HCEC 1CT (cell line): ENCODE measurements around the gene SAMD9.
"Not testable (repeated sequence)": the region's sequence is repeated elsewhere in the genome, so short reads cannot be mapped to it uniquely, and the experiment has no call there.

ENCODE experiments used
- DNase-seq: peaks from one replicate; pipeline ENCODE4 v3.0.0-alpha.2; 2017

SAMD9 gene

GRCh38 chr7:93119191-93119905 is 1.6 kb upstream of the SAMD9 start:
- DNase-seq, result no peak

DNA sequence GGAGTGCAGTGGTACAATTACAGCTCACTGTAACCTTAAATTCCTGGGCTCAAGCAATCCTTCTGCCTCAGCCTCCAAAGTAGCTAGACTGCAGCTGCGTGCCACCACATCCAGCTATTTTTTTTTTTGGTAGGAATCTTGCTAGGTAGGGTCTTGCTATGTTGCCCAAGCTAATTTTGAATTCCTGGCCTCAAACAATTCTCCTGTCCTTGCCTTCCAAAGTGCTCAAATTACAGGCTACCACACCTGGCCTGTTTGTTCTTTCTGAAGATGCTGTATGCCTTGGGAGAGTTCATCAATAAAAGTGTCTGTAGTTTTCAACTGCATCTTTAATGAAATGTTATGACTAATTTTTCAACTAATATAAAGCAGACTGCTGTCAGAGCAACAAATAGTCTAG is 452 bp downstream of the SAMD9 start:
- DNase-seq, result no peak

DNA sequence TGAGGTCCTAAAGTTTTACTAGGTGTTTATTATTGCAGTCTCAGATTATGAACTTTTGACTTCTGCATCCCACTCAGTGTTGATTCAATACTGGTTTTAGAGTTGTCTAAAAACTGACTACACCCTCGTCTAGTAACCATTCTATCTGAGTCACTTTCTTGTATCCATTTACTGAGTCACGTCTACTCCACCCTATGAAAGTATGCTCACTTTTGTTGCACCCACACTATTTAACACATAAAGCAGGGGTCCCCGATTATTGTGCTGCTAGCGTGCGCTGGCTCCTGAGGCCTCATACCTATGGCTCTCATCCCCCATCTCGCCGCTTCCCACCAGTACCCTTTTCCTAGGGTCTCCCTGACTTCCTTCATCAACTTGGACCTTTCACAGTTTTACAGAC is 2.0 kb downstream of the SAMD9 start:
- peak; percentile 86 for DNase-seq

DNA sequence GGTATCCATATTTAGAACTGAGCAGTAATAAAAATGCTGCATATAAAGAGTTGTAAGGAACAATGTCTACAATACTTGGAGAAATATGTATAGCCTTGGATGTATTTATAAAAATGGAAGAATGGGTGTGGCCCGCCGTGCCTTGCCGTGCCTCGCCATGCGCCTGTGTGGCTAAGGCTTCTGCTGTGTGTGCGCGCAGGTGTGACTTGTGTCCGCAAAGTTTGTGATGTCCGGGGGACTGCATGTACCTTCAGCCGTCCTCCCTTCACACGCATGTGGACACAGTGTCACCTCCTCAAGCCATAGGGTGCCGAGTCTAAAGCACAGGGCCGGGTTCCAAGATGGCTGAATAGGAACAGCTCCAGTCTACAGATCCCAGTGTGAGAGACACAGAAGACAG is 9.8 kb downstream of the SAMD9 start:
- DNase-seq, result no peak

DNA sequence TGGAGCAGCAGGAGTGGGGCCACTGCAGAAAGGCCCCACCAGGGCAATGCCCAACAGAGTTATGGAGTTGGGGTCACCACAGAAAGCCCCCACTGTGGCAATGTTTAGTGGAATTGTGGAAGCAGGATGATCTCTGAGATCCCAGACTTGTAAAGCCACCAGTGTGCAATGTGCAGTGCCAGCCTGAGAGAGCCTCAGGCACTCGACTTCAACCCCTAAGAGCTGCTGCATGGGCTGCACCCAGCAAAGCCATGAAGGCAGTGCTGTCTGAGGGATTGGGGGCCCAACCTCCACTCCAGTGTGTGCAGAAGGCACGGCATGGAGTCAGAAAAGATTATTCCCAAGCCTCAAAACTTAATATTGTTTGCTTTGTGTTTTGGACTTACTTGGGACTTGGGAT is 20.4 kb downstream of the SAMD9 start:
- no peak for DNase-seq

DNA sequence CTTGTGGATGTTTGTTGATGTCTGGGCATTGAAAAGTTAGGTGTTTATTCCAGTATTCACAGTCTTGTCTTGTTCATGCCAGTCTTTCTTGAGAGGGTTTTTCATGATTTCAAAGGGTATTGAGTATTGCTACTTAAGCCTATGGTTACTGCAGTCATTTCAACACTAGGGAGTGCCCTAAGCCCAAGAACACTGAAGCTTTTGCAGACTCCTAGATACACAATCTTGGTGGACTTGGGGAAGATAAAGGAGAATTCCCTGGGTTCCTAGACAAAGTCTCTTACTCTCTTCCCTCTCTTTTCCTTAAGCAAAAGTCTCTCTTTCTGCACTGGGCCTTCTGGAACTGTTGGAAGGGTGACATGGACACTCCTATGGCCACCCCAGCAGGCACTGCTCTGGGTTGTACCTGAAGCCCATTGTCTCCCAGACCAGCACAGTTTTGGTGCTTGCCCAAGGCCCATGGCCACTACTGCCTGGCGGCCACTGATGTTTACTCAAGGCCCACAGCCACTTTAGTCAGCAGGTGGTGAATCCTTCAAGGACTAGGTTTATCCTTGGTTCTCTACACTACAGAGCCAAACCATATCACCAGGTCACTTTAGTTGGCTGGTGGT is 24.9 kb downstream of the SAMD9 start:
- peak; percentile 42 for DNase-seq

DNA sequence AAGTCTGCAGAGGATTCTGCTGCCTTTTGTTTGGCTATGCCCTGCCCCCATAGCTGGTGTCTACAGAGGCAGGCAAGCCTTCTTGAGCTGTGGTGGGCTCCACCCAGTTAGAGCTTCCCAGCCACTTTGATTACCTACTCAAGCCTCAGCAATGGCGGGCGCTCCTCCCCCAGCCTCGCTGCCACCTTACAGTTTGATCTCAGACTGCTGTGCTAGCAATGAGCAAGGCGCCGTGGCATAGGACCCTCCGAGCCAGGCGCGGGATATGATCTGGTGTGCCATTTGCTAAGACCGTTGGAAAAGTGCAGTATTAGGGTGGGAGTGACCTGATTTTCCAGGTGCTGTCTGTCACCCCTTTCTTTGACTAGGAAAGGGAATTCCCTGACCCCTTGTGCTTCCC is 44.4 kb downstream of the SAMD9 start:
- DNase-seq, result not testable (repeated sequence)

DNA sequence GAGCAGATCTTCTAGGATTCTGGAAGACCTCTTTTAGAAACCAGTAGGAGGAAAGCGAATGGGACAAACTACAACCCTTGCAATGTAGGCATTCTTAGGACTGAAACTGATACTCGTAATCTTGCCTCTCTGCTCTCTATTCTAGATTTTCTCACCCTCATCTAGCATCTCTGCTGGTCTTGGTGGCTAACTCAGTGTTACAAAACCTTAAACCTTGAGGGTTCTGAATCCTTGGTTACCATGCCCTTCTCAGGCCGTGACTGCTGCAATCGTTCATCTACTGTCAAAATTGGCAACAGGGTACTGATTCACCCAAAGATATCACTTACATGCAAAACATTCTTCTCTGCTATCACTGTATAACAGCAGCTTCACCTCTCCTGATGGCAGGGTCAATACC is 55.2 kb downstream of the SAMD9 start:
- no peak for DNase-seq

DNA sequence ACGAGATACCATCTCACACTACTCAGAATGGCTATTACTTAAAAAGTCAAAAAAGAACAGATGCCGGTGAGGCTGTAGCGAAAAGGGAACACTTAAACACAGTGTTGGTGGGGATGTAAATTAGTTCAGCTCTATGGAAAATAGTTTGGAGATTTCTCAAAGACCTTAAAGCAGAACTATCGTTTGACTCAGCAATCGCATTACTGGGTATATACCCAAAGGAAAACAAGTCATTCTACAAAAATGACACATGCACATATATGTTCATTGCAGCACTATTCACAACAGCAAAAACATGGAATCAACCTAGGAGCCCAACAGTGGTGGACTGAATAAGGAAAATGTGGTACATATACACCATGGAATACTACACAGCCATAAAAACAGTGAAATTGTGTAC is 56.9 kb downstream of the SAMD9 start:
- DNase-seq, result no peak

DNA sequence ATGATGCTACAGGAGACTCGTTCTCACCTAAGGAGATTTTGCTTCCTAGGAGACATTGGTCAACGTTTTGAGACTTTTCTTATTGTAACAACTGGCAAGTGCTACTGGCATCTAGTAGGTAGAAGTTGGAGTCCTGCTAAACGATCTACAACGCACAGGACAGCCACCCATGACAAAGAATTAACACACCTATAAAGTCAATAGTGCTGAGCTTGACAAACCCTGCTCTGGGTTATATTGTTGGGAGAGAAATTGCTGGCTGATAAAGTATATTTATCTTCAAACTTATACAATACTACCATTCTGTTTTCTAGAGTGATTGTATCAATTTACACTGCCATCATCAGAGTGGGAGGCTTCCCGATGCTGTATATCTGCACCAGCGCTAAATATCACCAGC is 57.8 kb downstream of the SAMD9 start:
- no peak for DNase-seq

- not testable (repeated sequence) for DNase-seq
Observed at GRCh38 chr7:93056621-93057020, 61.2 kb downstream of the SAMD9 start.

GRCh38 chr7:93055543-93056107 is 62.2 kb downstream of the SAMD9 start:
- DNase-seq, result peak; percentile 49

GRCh38 chr7:93054975-93055374 is 62.8 kb downstream of the SAMD9 start:
- no peak for DNase-seq

- DNase-seq, result no peak
Observed at GRCh38 chr7:93053949-93054943, 63.5 kb downstream of the SAMD9 start.

GRCh38 chr7:93053209-93053948 is 64.4 kb downstream of the SAMD9 start:
- no peak for DNase-seq

GRCh38 chr7:93051660-93052059 is 66.1 kb downstream of the SAMD9 start:
- no peak for DNase-seq
